Breast epithelium (tissue), 3 donors: ENCODE measurements around the gene CLN6.
"Not testable (repeated sequence)": the region's sequence is repeated elsewhere in the genome, so short reads cannot be mapped to it uniquely, and the experiment has no call there.

Source experiments
- CTCF ChIP-seq, 3 donors: fragments of 450-650 bp; IDR thresholded peaks; one replicate each; pipeline ENCODE4 v1.5.1; 2016 to 2017; ENCODE audit warnings: antibody characterized with exemption in 3 of 3, mild to moderate bottlenecking in 3 of 3, moderate library complexity in 3 of 3
- POLR2A ChIP-seq: fragments of 450-650 bp; IDR thresholded peaks from one replicate; pipeline ENCODE4 v1.6.1; 2016; ENCODE audit warnings: antibody characterized with exemption, mild to moderate bottlenecking, moderate library complexity
- POLR2AphosphoS5 ChIP-seq, 3 donors: sonication (generic); formaldehyde crosslinking; IDR thresholded peaks; one replicate each; pipeline ENCODE4 v1.6.1; 2017; ENCODE audit warnings: antibody characterized with exemption in 3 of 3

GRCh38 chr15:68222432-68222743 lies 7.1 kb downstream of the CLN6 start:
- not testable (repeated sequence) for TF ChIP-seq CTCF (IDR thresholded peaks at IDR 0.05); POLR2A; POLR2AphosphoS5 (IDR thresholded peaks at IDR 0.05)
